OCI-LY1 (cell line): ENCODE data around the gene IQCM.

Experiments used
- H2AFZ ChIP-seq: fragments of 200-600 bp; sonication (generic), shearing (Covaris generic); 2 replicates; pipeline ENCODE4 v1.6.0; 2014; ENCODE audit warnings: antibody characterized with exemption, mild to moderate bottlenecking, low read length
- H3F3A ChIP-seq: fragments of 200-600 bp; sonication (generic), shearing (Covaris generic); 2 replicates; pipeline ENCODE4 v1.6.0; 2014; ENCODE audit warnings: mild to moderate bottlenecking, antibody characterized with exemption, low read length, moderate library complexity; ENCODE audit not compliant: insufficient read depth
- H3K27ac ChIP-seq: fragments of 200-600 bp; sonication (generic); 2 replicates; pipeline ENCODE4 v1.5.1; 2014; ENCODE audit warnings: low read length, mixed run types, mild to moderate bottlenecking, low read depth; ENCODE audit not compliant: poor library complexity, severe bottlenecking
- H3K27me3 ChIP-seq: fragments of 200-600 bp; sonication (generic); 2 replicates; pipeline ENCODE4 v1.6.0; 2014; ENCODE audit warnings: antibody characterized with exemption, mild to moderate bottlenecking, low read length, moderate library complexity; ENCODE audit not compliant: insufficient read depth
- H3K36me3 ChIP-seq: fragments of 200-600 bp; sonication (generic); 2 replicates; pipeline ENCODE4 v1.6.1; 2014; ENCODE audit warnings: mild to moderate bottlenecking, antibody characterized with exemption, low read length, moderate library complexity, mixed read lengths; ENCODE audit not compliant: insufficient read depth
- H3K4me1 ChIP-seq: fragments of 200-600 bp; sonication (generic); 2 replicates; pipeline ENCODE4 v1.5.1; 2014; ENCODE audit warnings: mild to moderate bottlenecking, low read length, moderate library complexity; ENCODE audit not compliant: insufficient read depth, severe bottlenecking
- H3K4me2 ChIP-seq: fragments of 200-600 bp; sonication (generic), shearing (Covaris generic); 2 replicates; pipeline ENCODE4 v1.6.1; 2014; ENCODE audit warnings: low read length
- H3K4me3 ChIP-seq: fragments of 200-600 bp; sonication (generic); 2 replicates; pipeline ENCODE4 v1.5.1; 2014; ENCODE audit warnings: low read length, low read depth, mild to moderate bottlenecking, mixed read lengths; ENCODE audit not compliant: poor library complexity, severe bottlenecking
- H3K79me2 ChIP-seq: fragments of 200-600 bp; shearing (Covaris generic); 2 replicates; pipeline ENCODE4 v1.6.1; 2016; ENCODE audit warnings: mixed run types, low read length, mixed read lengths; ENCODE audit not compliant: insufficient read depth
- H3K9ac ChIP-seq: fragments of 200-600 bp; sonication (generic), shearing (Covaris generic); 2 replicates; pipeline ENCODE4 v1.6.1; 2014; ENCODE audit warnings: mild to moderate bottlenecking, low read length, mixed read lengths
- H3K9me2 ChIP-seq: fragments of 200-600 bp; sonication (generic), shearing (Covaris generic); 2 replicates; pipeline ENCODE4 v1.6.1; 2014; ENCODE audit warnings: low read depth, mild to moderate bottlenecking, low read length, mixed read lengths
- H3K9me3 ChIP-seq: fragments of 200-600 bp; shearing (Covaris generic); 2 replicates; pipeline ENCODE4 v1.6.1; 2014; ENCODE audit warnings: low read length, mixed read lengths
- H4K20me1 ChIP-seq: fragments of 200-600 bp; sonication (generic), shearing (Covaris generic); 2 replicates; pipeline ENCODE4 v1.6.0; 2016; ENCODE audit warnings: mild to moderate bottlenecking, low read length; ENCODE audit not compliant: insufficient read depth
- EZH2 ChIP-seq: fragments of 200-600 bp; sonication (generic), shearing (Covaris generic); IDR thresholded peaks from 2 replicates; pipeline ENCODE4 v1.8.0; 2017; ENCODE audit warnings: borderline replicate concordance, mixed run types, mild to moderate bottlenecking, antibody characterized with exemption, low read length, moderate library complexity, mixed read lengths
- TF ChIP-seq, protein P1 (sequence below): fragments of 200-600 bp; sonication (generic), shearing (Covaris generic); IDR thresholded peaks from 2 replicates; pipeline ENCODE4 v1.5.1; 2017; ENCODE audit warnings: mild to moderate bottlenecking, antibody characterized with exemption, low read length, moderate library complexity, mixed read lengths

Gene IQCM

DNA sequence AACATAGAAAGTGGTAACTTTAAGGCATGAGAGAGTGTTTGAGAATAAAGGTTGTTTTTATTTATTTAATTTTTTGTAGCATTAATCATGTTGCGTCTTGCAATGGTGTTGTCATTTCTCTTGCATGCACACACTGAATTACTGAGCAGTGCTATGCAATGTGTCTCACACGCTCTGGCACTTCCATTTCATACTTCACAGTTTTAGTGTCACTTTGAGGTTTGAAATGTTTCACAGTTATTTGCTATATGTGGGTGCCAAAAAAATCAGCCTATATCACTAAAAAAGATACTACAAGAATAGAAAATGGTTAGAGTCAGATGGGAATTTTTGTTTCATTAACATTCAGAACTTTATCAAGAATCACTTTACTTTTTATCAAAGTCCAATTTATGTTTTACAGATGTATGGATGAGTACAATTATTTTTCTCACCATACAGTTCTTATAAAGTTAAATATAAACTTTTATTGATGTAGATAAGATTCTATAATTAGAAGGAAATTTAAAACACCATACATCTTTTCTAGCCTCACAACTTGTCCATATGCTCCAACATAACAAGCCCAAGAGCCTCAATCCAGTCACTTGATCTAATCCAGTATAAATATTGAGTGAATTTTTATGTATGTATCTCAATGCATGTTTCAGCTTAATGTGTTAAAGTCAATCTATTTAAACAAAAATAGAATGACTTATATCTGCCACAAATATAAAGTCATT is 114.0 kb downstream of the IQCM start:
- H3K9me2 ChIP-seq, result no peaks in the 10 kb centered on the region
- no peak overlapping the region for H2AFZ ChIP-seq
- no peaks in the 10 kb centered on the region; the same call in 1 of the 2 replicates for H3K79me2 ChIP-seq
- no peak overlapping the region for H3K4me3 ChIP-seq
- H3K9ac ChIP-seq, result no peak overlapping the region
- TF ChIP-seq, protein P1, sequence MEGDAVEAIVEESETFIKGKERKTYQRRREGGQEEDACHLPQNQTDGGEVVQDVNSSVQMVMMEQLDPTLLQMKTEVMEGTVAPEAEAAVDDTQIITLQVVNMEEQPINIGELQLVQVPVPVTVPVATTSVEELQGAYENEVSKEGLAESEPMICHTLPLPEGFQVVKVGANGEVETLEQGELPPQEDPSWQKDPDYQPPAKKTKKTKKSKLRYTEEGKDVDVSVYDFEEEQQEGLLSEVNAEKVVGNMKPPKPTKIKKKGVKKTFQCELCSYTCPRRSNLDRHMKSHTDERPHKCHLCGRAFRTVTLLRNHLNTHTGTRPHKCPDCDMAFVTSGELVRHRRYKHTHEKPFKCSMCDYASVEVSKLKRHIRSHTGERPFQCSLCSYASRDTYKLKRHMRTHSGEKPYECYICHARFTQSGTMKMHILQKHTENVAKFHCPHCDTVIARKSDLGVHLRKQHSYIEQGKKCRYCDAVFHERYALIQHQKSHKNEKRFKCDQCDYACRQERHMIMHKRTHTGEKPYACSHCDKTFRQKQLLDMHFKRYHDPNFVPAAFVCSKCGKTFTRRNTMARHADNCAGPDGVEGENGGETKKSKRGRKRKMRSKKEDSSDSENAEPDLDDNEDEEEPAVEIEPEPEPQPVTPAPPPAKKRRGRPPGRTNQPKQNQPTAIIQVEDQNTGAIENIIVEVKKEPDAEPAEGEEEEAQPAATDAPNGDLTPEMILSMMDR, result no peak
- no peak for TF ChIP-seq EZH2
- no peaks in the 10 kb centered on the region for H3K27me3 ChIP-seq
- H3F3A ChIP-seq, result no peaks in the 10 kb centered on the region
- H3K27ac ChIP-seq, result no peak overlapping the region
- no peaks in the 10 kb centered on the region for H4K20me1 ChIP-seq
- H3K9me3 ChIP-seq, result no peaks in the 10 kb centered on the region
- H3K36me3 ChIP-seq, result no peaks in the 10 kb centered on the region
- no peak overlapping the region for H3K4me2 ChIP-seq
- H3K4me1 ChIP-seq, result no peaks in the 10 kb centered on the region

DNA sequence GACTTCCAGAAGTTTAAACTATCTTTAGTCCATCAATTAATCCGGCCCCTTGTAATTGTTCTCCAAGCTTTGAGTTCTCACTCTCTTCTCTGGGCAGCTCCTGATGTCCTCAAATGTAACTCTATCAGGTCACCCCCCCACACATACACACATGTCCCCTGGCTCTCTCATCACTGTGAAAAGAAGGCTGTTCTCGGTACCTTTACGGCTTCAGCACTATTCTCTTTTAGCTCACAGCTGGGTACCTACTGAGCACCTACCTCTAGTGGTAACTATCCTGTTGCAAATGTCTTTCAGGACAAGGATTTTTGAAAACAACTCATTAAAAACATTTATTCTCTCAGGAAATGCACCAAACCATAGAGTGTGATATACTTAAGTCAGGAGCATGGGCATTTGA is 115.4 kb downstream of the IQCM start:
- no peak overlapping the region for H2AFZ ChIP-seq
- no peak overlapping the region for H3K9ac ChIP-seq
- no peak overlapping the region for H3K4me3 ChIP-seq
- H3K27me3 ChIP-seq, result no peaks in the 10 kb centered on the region
- H3K27ac ChIP-seq, result no peak overlapping the region
- H3K4me1 ChIP-seq, result no peaks in the 10 kb centered on the region
- no peaks in the 10 kb centered on the region for H4K20me1 ChIP-seq
- H3K4me2 ChIP-seq, result no peak overlapping the region
- H3F3A ChIP-seq, result no peaks in the 10 kb centered on the region
- no peaks in the 10 kb centered on the region for H3K9me3 ChIP-seq
- TF ChIP-seq EZH2, result no peak
- TF ChIP-seq, protein P1, result no peak
- H3K9me2 ChIP-seq, result no peaks in the 10 kb centered on the region
- H3K36me3 ChIP-seq, result no peaks in the 10 kb centered on the region
- no peaks in the 10 kb centered on the region; the same call in 1 of the 2 replicates for H3K79me2 ChIP-seq

DNA sequence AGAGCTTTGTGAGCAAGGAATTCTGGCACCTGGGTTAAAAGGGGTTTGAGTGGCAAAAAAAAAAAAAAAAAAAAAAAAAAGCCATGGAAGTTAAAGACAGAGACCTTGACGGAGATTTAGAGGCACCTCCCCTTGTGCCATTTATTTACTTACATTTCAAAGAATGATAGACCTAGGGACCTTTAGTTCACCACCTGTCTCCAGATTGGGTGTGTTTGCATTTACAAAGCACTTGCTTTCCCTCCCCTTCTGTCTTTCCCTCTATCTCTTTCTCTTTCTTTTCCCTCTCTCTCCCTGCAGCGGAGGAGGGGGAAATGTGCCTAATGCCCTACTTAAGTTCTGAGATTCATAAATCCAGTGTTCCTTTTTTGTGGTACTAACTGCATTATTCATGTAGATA is 116.0 kb downstream of the IQCM start:
- H3K27me3 ChIP-seq, result no peaks in the 10 kb centered on the region

More for the DNA sequence above, 116.0 kb downstream of the IQCM start:
- H3K36me3 ChIP-seq, result no peaks in the 10 kb centered on the region
- no peak overlapping the region for H2AFZ ChIP-seq
- H3K4me2 ChIP-seq, result no peak overlapping the region
- no peak overlapping the region for H3K9ac ChIP-seq
- H3K4me1 ChIP-seq, result no peaks in the 10 kb centered on the region
- no peaks in the 10 kb centered on the region; the same call in 1 of the 2 replicates for H3K79me2 ChIP-seq
- H3K27ac ChIP-seq, result no peak overlapping the region
- no peaks in the 10 kb centered on the region; the same call in 1 of the 2 replicates for H3K9me2 ChIP-seq
- no peaks in the 10 kb centered on the region for H4K20me1 ChIP-seq
- H3K9me3 ChIP-seq, result no peaks in the 10 kb centered on the region
- H3K4me3 ChIP-seq, result no peak overlapping the region
- no peaks in the 10 kb centered on the region for H3F3A ChIP-seq
- no peak for TF ChIP-seq EZH2
- TF ChIP-seq, protein P1, result no peak
